ENCODE results near the gene RPL28.

RPL28 gene

DNA sequence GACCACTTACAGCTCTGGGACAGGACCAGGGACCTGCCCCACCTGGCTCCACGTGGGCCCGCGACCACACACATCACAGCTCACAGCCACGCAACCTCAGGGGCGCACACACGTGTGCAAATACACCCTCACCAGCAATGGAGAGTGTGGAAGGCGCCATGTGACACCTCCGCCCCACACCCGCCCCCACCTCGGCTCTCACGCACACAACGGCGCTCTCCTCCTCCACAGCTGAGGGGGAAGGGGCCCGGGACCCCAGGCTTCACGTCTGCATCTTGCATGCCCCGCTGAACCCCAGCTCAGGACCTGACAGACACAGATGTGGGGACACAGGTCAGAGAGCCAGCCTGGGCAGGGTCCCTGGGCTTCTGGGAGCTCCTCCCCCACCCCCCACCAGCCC, 63.7 kb downstream of the RPL28 start:
- H3K9ac ChIP-seq (ENCODE audit: low read length), result no peak overlapping the region
- no peak overlapping the region for H3K27ac ChIP-seq (ENCODE audit: low read depth, low read length)
- no peak overlapping the region for H4K5ac ChIP-seq (ENCODE audit: low read length)
- no peaks in the 10 kb centered on the region for H3K4me1 ChIP-seq (ENCODE audit: control insufficient read depth, low read depth, low read length)
- no peaks in the 10 kb centered on the region for H3K79me1 ChIP-seq (ENCODE audit: low read length)
- H2BK5ac ChIP-seq (ENCODE audit: low read length), result no peak overlapping the region
- H3K4ac ChIP-seq (ENCODE audit: low read depth, low read length), result no peak overlapping the region
- no peaks in the 10 kb centered on the region for H3K79me2 ChIP-seq (ENCODE audit: control insufficient read depth, insufficient read depth, low read length)
- no CpG with 5 or more reads among the region's 16 CpGs for WGBS (ENCODE audit: extremely low coverage, insufficient coverage, low lambda C conversion rate)
- no peak overlapping the region for H3K23ac ChIP-seq (ENCODE audit: low read length)
- no peak overlapping the region for H2AK5ac ChIP-seq (ENCODE audit: low read length)
- no peak overlapping the region for H2BK15ac ChIP-seq (replicated peaks; ENCODE audit: low read depth)
- H3K4me2 ChIP-seq (ENCODE audit: low read length), result no peak overlapping the region
- DNase-seq, result no peak
- H3K4me3 ChIP-seq (ENCODE audit: low read length), result no peak overlapping the region
- no peak overlapping the region for H2BK120ac ChIP-seq (ENCODE audit: low read depth, low read length)
- no peak overlapping the region for H3K18ac ChIP-seq (ENCODE audit: low read length)
- peaks cover 28% of the 10 kb centered on the region for H3K27me3 ChIP-seq (ENCODE audit: insufficient read depth, low read length, poor library complexity)
- H3K36me3 ChIP-seq (ENCODE audit: control insufficient read depth, insufficient read depth, low read length), result no peaks in the 10 kb centered on the region
- no peak overlapping the region for H3K56ac ChIP-seq (ENCODE audit: low read length)
- H4K8ac ChIP-seq (ENCODE audit: low read depth, low read length), result no peak overlapping the region

GRCh38 chr19:55451163-55451964, 65.6 kb downstream of the RPL28 start:
- DNase-seq, result no peak
- WGBS (ENCODE audit: extremely low coverage, insufficient coverage, low lambda C conversion rate), result no CpG with 5 or more reads among the region's 80 CpGs
- Histone ChIP-seq H2BK120ac (ENCODE audit: low read depth, low read length) (no peak overlapping the region), H3K56ac (ENCODE audit: low read length) (no peak overlapping the region), H3K27ac (ENCODE audit: low read depth, low read length) (no peak overlapping the region), H3K4ac (ENCODE audit: low read depth, low read length) (no peak overlapping the region), H3K9ac (ENCODE audit: low read length) (no peak overlapping the region), H3K79me1 (ENCODE audit: low read length) (no peaks in the 10 kb centered on the region), H3K79me2 (ENCODE audit: control insufficient read depth, insufficient read depth, low read length) (no peaks in the 10 kb centered on the region), H3K23ac (ENCODE audit: low read length) (no peak overlapping the region), H3K4me1 (ENCODE audit: control insufficient read depth, low read depth, low read length) (no peaks in the 10 kb centered on the region), H3K18ac (ENCODE audit: low read length) (no peak overlapping the region), H2AK5ac (ENCODE audit: low read length) (no peak overlapping the region), H2BK15ac (replicated peaks; ENCODE audit: low read depth) (no peak overlapping the region), H3K27me3 (ENCODE audit: insufficient read depth, low read length, poor library complexity) (peaks cover 17% of the 10 kb centered on the region), H2BK5ac (ENCODE audit: low read length) (no peak overlapping the region), H4K8ac (ENCODE audit: low read depth, low read length) (no peak overlapping the region), H3K4me2 (ENCODE audit: low read length) (no peak overlapping the region), H3K4me3 (ENCODE audit: low read length) (no peak overlapping the region), H4K5ac (ENCODE audit: low read length) (no peak overlapping the region), H3K36me3 (ENCODE audit: control insufficient read depth, insufficient read depth, low read length) (no peaks in the 10 kb centered on the region)

GRCh38 chr19:55451965-55452748, 66.4 kb downstream of the RPL28 start:
- WGBS (ENCODE audit: extremely low coverage, insufficient coverage, low lambda C conversion rate), result no CpG with 5 or more reads among the region's 57 CpGs
- Histone ChIP-seq H3K4me1 (ENCODE audit: control insufficient read depth, low read depth, low read length) (no peaks in the 10 kb centered on the region), H2BK120ac (ENCODE audit: low read depth, low read length) (no peak overlapping the region), H3K27me3 (ENCODE audit: insufficient read depth, low read length, poor library complexity) (peaks cover 17% of the 10 kb centered on the region), H3K4ac (ENCODE audit: low read depth, low read length) (no peak overlapping the region), H3K79me2 (ENCODE audit: control insufficient read depth, insufficient read depth, low read length) (no peaks in the 10 kb centered on the region), H4K5ac (ENCODE audit: low read length) (no peak overlapping the region), H3K36me3 (ENCODE audit: control insufficient read depth, insufficient read depth, low read length) (no peaks in the 10 kb centered on the region), H2BK15ac (replicated peaks; ENCODE audit: low read depth) (no peak overlapping the region), H3K18ac (ENCODE audit: low read length) (no peak overlapping the region), H4K8ac (ENCODE audit: low read depth, low read length) (no peak overlapping the region), H3K4me3 (ENCODE audit: low read length) (no peak overlapping the region), H2BK5ac (ENCODE audit: low read length) (no peak overlapping the region), H3K27ac (ENCODE audit: low read depth, low read length) (no peak overlapping the region), H3K23ac (ENCODE audit: low read length) (no peak overlapping the region), H3K79me1 (ENCODE audit: low read length) (no peaks in the 10 kb centered on the region), H2AK5ac (ENCODE audit: low read length) (no peak overlapping the region), H3K9ac (ENCODE audit: low read length) (peak overlapping the region; percentile 45), H3K56ac (ENCODE audit: low read length) (peak overlapping the region; percentile 30), H3K4me2 (ENCODE audit: low read length) (peak overlapping the region; percentile 42)
- no peak for DNase-seq
